Left lung (tissue), 10 donors: Measurements from ENCODE around the gene DBN1. TPM values are rescaled to one million over a fixed set of nuclear protein-coding genes. Genes with fewer than 3 reads are reported as not detected.

ENCODE experiments used
- ATAC-seq: fragments of 200-7000 bp; cut with Tn5 transposase; one replicate; pipeline ENCODE4 v1.9.1; 2020; ENCODE audit warnings: moderate library complexity
- DNase-seq, 4 donors: peaks; one replicate each; pipeline ENCODE4 v3.0.0-alpha.2; 2013 to 2020
- H3K27ac ChIP-seq, 2 donors: fragments of 200-600 bp; sonication (generic) in 1 of 2; one replicate each; pipeline versions ENCODE4 v1.5.0 to v1.8.0; 2020 to 2021
- H3K27me3 ChIP-seq, 2 donors: fragments of 200-600 bp; sonication (generic) in 1 of 2; one replicate each; pipeline versions ENCODE4 v1.5.0 to v1.8.0; 2020 to 2021
- H3K36me3 ChIP-seq, 2 donors: fragments of 200-600 bp; sonication (generic) in 1 of 2; one replicate each; pipeline versions ENCODE4 v1.5.0 to v1.8.0; 2020 to 2021
- H3K4me1 ChIP-seq, 2 donors: fragments of 200-600 bp; one replicate each; pipeline ENCODE4 v1.8.0; 2021
- H3K4me3 ChIP-seq, 2 donors: fragments of 200-600 bp; sonication (generic) in 1 of 2; one replicate each; pipeline versions ENCODE4 v1.5.0 to v1.8.0; 2020 to 2021; ENCODE audit warnings: mild to moderate bottlenecking in 1 of 2
- H3K9me3 ChIP-seq, 2 donors: fragments of 200-600 bp; sonication (generic) in 1 of 2; one replicate each; pipeline versions ENCODE4 v1.5.0 to v1.8.0; 2020 to 2021
- intact Hi-C, 2 donors: fragments of 100-400 bp; cut with DNase I; formaldehyde crosslinking; loops; one replicate each; pipeline versions ENCODE4 v1.11.2 to v1.14.2; 2022
- polyA plus RNA-seq, 6 donors: library from polyadenylated mRNA; unstranded; fragments of 120-200 nt; gene quantifications; one replicate each; pipeline ENCODE4 v1.2.1, GENCODE V29; 2013; ENCODE audit not compliant: insufficient read length in 6 of 6
- total RNA-seq, 2 donors: library from RNA; stranded (reverse); fragmentation: NEBNext Ultra II Directional; extraction: Animal tissue kit (Norgen Biotek cat#: 25700); gene quantifications; one replicate each; pipeline ENCODE4 v1.2.1, GENCODE V29; 2021
- TF ChIP-seq, protein P1 (sequence below), 2 donors: fragments of 200-600 bp; sonication (generic) in 1 of 2; IDR thresholded peaks; one replicate each; pipeline versions ENCODE4 v1.5.0 to v1.8.0; 2021; ENCODE audit warnings: antibody characterized with exemption in 2 of 2
- donor health status: DM: no; HTN: yes; CAD: no.
- donor health status: DM: no; HTN: no; CAD: no.

Gene DBN1
- total and polyA plus RNA-seq, 8 donors, result 43.2 to 207 (median 148) TPM

DNA sequence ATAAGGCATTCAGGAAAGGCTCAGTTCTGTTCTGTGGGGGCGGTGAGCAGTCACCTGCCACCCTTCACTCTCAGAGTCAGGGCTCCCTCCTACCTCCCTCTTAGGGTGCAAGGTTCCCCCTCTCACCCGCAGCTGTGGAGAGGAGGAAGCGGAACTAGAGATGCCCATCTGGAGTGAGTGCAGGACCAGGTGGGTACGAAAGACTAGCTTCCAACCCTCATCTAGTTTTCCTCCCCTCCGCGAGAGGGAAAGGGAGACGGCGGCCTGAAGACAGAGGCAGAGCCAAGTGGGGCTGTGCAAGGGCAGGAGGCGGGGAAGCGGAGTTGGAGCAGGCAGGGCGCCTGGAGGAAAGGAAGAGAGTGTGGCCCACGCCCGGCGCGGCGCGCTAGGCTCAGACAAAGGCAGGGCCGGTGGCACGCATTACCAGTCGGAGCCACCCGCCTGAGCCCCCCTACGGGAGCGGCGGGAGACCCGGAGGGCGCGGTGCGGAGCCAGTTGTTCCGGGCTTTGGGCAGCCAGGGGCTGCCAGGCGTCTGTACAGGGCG is 19.5 kb downstream of the DBN1 start:
- ATAC-seq (peak; percentile 8), DNase-seq (peak in 1 of 4 donors; percentile 86)
- Histone ChIP-seq H3K4me3 (peak overlapping the region; percentile 43 to 64), H3K36me3 (peaks cover 0 to 13% of the 10 kb centered on the region in 2 donors), H3K27me3 (peaks cover 0 to 54% of the 10 kb centered on the region in 2 donors), H3K9me3 (no peaks in the 10 kb centered on the region), H3K27ac (peak overlapping the region; percentile 21 to 80), H3K4me1 (peaks cover 8 to 46% of the 10 kb centered on the region in 2 donors)
- intact Hi-C loops, result loop anchor here (5.0 to 10.0 kb wide), 3 partner anchors 59 to 129 kb away; no protein-coding TSS in a partner anchor
- TF ChIP-seq, protein P1, sequence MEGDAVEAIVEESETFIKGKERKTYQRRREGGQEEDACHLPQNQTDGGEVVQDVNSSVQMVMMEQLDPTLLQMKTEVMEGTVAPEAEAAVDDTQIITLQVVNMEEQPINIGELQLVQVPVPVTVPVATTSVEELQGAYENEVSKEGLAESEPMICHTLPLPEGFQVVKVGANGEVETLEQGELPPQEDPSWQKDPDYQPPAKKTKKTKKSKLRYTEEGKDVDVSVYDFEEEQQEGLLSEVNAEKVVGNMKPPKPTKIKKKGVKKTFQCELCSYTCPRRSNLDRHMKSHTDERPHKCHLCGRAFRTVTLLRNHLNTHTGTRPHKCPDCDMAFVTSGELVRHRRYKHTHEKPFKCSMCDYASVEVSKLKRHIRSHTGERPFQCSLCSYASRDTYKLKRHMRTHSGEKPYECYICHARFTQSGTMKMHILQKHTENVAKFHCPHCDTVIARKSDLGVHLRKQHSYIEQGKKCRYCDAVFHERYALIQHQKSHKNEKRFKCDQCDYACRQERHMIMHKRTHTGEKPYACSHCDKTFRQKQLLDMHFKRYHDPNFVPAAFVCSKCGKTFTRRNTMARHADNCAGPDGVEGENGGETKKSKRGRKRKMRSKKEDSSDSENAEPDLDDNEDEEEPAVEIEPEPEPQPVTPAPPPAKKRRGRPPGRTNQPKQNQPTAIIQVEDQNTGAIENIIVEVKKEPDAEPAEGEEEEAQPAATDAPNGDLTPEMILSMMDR (IDR thresholded peaks at IDR 0.05), result no peak

GRCh38 chr5:177452688-177453638 is 20.5 kb downstream of the DBN1 start:
- H3K4me3 ChIP-seq, result no peak overlapping the region
- H3K27me3 ChIP-seq, result peaks cover 0 to 64% of the 10 kb centered on the region in 2 donors
- H3K27ac ChIP-seq, result no peak overlapping the region
- H3K4me1 ChIP-seq, result peaks cover 8 to 53% of the 10 kb centered on the region in 2 donors
- TF ChIP-seq, protein P1 (IDR thresholded peaks at IDR 0.05), result no peak
- DNase-seq (no peak), ATAC-seq (no peak)
- no peaks in the 10 kb centered on the region for H3K9me3 ChIP-seq
- intact Hi-C loops, result loop anchor here (5.0 to 10.0 kb wide), 3 partner anchors 58 to 128 kb away; no protein-coding TSS in a partner anchor
- peaks cover 0 to 4% of the 10 kb centered on the region in 2 donors for H3K36me3 ChIP-seq

DNA sequence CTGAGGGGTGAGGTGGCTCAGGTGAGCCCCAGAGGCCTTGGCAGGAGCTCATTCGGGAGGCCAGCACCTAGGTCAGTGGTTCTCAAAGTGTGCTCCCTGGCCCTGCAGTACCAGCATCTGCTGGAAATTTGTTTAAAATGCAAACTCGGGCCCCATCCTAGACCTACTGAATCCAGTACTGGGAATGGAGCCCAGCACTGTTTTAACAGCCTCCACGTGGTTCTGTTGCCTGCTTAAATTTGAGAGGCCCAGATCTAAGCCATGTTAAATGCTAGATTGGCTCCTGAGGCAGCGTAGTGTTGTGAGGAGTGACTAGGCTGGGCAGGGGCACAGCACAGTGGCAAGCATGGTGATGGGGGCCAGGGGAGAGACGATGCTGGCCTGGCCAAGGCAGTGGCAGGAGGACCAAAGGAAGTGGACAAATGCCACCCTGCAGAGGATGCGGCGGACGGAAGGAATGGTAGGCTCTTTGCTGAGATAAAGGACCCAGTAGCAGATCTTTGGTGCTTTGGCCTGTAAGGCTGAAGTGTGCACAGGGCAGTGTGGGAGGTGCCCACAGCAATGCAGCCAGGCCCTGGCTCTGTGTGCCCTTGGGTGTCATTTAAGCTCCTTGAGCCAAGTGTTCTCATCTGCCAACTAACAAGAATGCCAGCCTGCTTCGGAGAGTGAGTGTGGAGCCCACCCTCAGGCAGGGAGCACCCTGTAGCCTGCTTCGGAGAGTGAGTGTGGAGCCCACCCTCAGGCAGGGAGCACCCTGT is 22.6 kb downstream of the DBN1 start:
- peaks cover 15 to 56% of the 10 kb centered on the region in 2 donors for H3K4me1 ChIP-seq
- intact Hi-C loops, result loop anchor here (5.0 to 10.0 kb wide), 3 partner anchors 56 to 126 kb away; no protein-coding TSS in a partner anchor
- DNase-seq (no peak), ATAC-seq (no peak)
- TF ChIP-seq, protein P1 (IDR thresholded peaks at IDR 0.05), result no peak
- H3K4me3 ChIP-seq, result no peak overlapping the region
- H3K27me3 ChIP-seq, result peaks cover 0 to 85% of the 10 kb centered on the region in 2 donors
- no peaks in the 10 kb centered on the region for H3K36me3 ChIP-seq
- no peaks in the 10 kb centered on the region for H3K9me3 ChIP-seq
- no peak overlapping the region for H3K27ac ChIP-seq

- TF ChIP-seq, protein P1 (IDR thresholded peaks at IDR 0.05), result no peak
- intact Hi-C loops, result loop anchor here (5.0 to 10.0 kb wide), 3 partner anchors 55 to 125 kb away; no protein-coding TSS in a partner anchor
- DNase-seq, result no peak
- no peak overlapping the region for H3K27ac ChIP-seq
- H3K36me3 ChIP-seq, result no peaks in the 10 kb centered on the region
- H3K4me1 ChIP-seq, result peaks cover 15 to 54% of the 10 kb centered on the region in 2 donors
- H3K27me3 ChIP-seq, result peaks cover 0 to 81% of the 10 kb centered on the region in 2 donors
- no peak for ATAC-seq
- H3K9me3 ChIP-seq, result no peaks in the 10 kb centered on the region
- H3K4me3 ChIP-seq, result no peak overlapping the region
Measured at GRCh38 chr5:177449140-177450061, 24.0 kb downstream of the DBN1 start.
